ENCODE measurements around the gene EPHA8. TPM values are rescaled to one million over a fixed set of nuclear protein-coding genes. Genes with fewer than 3 reads are reported as not detected.

EPHA8 gene
- polyA plus RNA-seq, 1 donor from 2014 or later: not detected

GRCh38 chr1:22626237-22627157, 63.2 kb downstream of the EPHA8 start:
- peaks cover 24% of the 10 kb centered on the region for H3K27me3 Mint-ChIP-seq
- no peak overlapping the region for H3K27ac Mint-ChIP-seq
- no peaks in the 10 kb centered on the region for H3K36me3 Mint-ChIP-seq
- H3K9me3 Mint-ChIP-seq: peaks cover 0 to 1% (median 0%) of the 10 kb centered on the region in 3 donors
- no peaks in the 10 kb centered on the region for H3K4me1 Mint-ChIP-seq
- no peak overlapping the region for H3K4me3 Mint-ChIP-seq

- Mint-ChIP-seq H3K27me3 (peaks cover 24% of the 10 kb centered on the region), H3K9me3 (peaks cover 0 to 1% (median 0%) of the 10 kb centered on the region in 3 donors), H3K4me3 (no peak overlapping the region), H3K36me3 (no peaks in the 10 kb centered on the region), H3K4me1 (no peaks in the 10 kb centered on the region), H3K27ac (peak overlapping the region in 1 of 3 donors; percentile 81)
These were observed 64.0 kb downstream of the EPHA8 start for GRCh38 chr1:22627331-22627730.

- Mint-ChIP-seq H3K27ac (no peak overlapping the region), H3K9me3 (peaks cover 0 to 1% (median 0%) of the 10 kb centered on the region in 3 donors), H3K27me3 (peaks cover 26% of the 10 kb centered on the region), H3K4me1 (no peaks in the 10 kb centered on the region), H3K36me3 (no peaks in the 10 kb centered on the region), H3K4me3 (no peak overlapping the region)
These were observed 65.6 kb downstream of the EPHA8 start for GRCh38 chr1:22628698-22629444.

GRCh38 chr1:22629886-22630285, 66.6 kb downstream of the EPHA8 start:
- H3K27me3 Mint-ChIP-seq: peaks cover 26% of the 10 kb centered on the region
- H3K9me3 Mint-ChIP-seq: peaks cover 0 to 1% (median 0%) of the 10 kb centered on the region in 3 donors
- H3K4me3 Mint-ChIP-seq: no peak overlapping the region
- no peaks in the 10 kb centered on the region for H3K4me1 Mint-ChIP-seq
- no peak overlapping the region for H3K27ac Mint-ChIP-seq
- no peaks in the 10 kb centered on the region for H3K36me3 Mint-ChIP-seq

GRCh38 chr1:22633697-22634463, 70.6 kb downstream of the EPHA8 start:
- Mint-ChIP-seq H3K4me3 (no peak overlapping the region), H3K27me3 (peaks cover 8% of the 10 kb centered on the region), H3K4me1 (peaks cover 0 to 2% (median 0%) of the 10 kb centered on the region in 3 donors), H3K27ac (no peak overlapping the region), H3K36me3 (no peaks in the 10 kb centered on the region), H3K9me3 (peaks cover 0 to 1% (median 0%) of the 10 kb centered on the region in 3 donors)

GRCh38 chr1:22635436-22635835, 72.1 kb downstream of the EPHA8 start:
- Mint-ChIP-seq H3K27ac (no peak overlapping the region), H3K4me3 (no peak overlapping the region), H3K9me3 (no peaks in the 10 kb centered on the region), H3K27me3 (peaks cover 3% of the 10 kb centered on the region), H3K4me1 (peaks cover 0 to 2% (median 0%) of the 10 kb centered on the region in 3 donors), H3K36me3 (no peaks in the 10 kb centered on the region)

- H3K4me1 Mint-ChIP-seq: peaks cover 0 to 2% (median 0%) of the 10 kb centered on the region in 3 donors
- peaks cover 3% of the 10 kb centered on the region for H3K27me3 Mint-ChIP-seq
- H3K36me3 Mint-ChIP-seq: no peaks in the 10 kb centered on the region
- no peak within 1 kb of the TSS for H3K27ac Mint-ChIP-seq
- peak within 1 kb of the TSS in 1 of 4 donors; percentile 52 for H3K4me3 Mint-ChIP-seq
- no peaks in the 10 kb centered on the region for H3K9me3 Mint-ChIP-seq
These were observed 73.1 kb downstream of the EPHA8 start, which contains the start of gene C1QA for GRCh38 chr1:22636353-22636752. C1QA (plus strand) TSS chr1:22636628; CDS start chr1:22637617, 989 bp downstream.

- Mint-ChIP-seq H3K9me3 (no peaks in the 10 kb centered on the region), H3K4me1 (peaks cover 0 to 2% (median 0%) of the 10 kb centered on the region in 3 donors), H3K27me3 (peaks cover 6% of the 10 kb centered on the region), H3K4me3 (no peak overlapping the region), H3K27ac (no peak overlapping the region), H3K36me3 (no peaks in the 10 kb centered on the region)
These were observed 73.6 kb downstream of the EPHA8 start for GRCh38 chr1:22636927-22637326.

- H3K27me3 Mint-ChIP-seq: peaks cover 4% of the 10 kb centered on the region
- no peaks in the 10 kb centered on the region for H3K9me3 Mint-ChIP-seq
- H3K36me3 Mint-ChIP-seq: no peaks in the 10 kb centered on the region
- H3K4me1 Mint-ChIP-seq: peaks cover 0 to 2% (median 0%) of the 10 kb centered on the region in 3 donors
- H3K27ac Mint-ChIP-seq: no peak overlapping the region
- no peak overlapping the region for H3K4me3 Mint-ChIP-seq
These were observed 74.7 kb downstream of the EPHA8 start for GRCh38 chr1:22637907-22638445.

- H3K4me3 Mint-ChIP-seq: no peak overlapping the region
These were observed 75.4 kb downstream of the EPHA8 start for GRCh38 chr1:22638476-22639234.

GRCh38 chr1:22639286-22639685, 76.0 kb downstream of the EPHA8 start:
- no peaks in the 10 kb centered on the region for H3K9me3 Mint-ChIP-seq
- no peaks in the 10 kb centered on the region for H3K36me3 Mint-ChIP-seq
- peaks cover 0 to 2% (median 0%) of the 10 kb centered on the region in 3 donors for H3K4me1 Mint-ChIP-seq
- H3K27ac Mint-ChIP-seq: peak overlapping the region in 1 of 3 donors; percentile 46
- no peak overlapping the region for H3K4me3 Mint-ChIP-seq
- H3K27me3 Mint-ChIP-seq: peaks cover 4% of the 10 kb centered on the region

More at GRCh38 chr1:22638476-22639234, 75.4 kb downstream of the EPHA8 start:
- Mint-ChIP-seq H3K36me3 (no peaks in the 10 kb centered on the region), H3K9me3 (no peaks in the 10 kb centered on the region), H3K4me1 (peaks cover 0 to 2% (median 0%) of the 10 kb centered on the region in 3 donors), H3K27me3 (peaks cover 4% of the 10 kb centered on the region), H3K27ac (no peak overlapping the region)

- H3K36me3 Mint-ChIP-seq: no peaks in the 10 kb centered on the region
- H3K4me1 Mint-ChIP-seq: peaks cover 0 to 2% (median 0%) of the 10 kb centered on the region in 3 donors
- no peaks in the 10 kb centered on the region for H3K9me3 Mint-ChIP-seq
- H3K27ac Mint-ChIP-seq: no peak overlapping the region
- peaks cover 4% of the 10 kb centered on the region for H3K27me3 Mint-ChIP-seq
- H3K4me3 Mint-ChIP-seq: no peak overlapping the region
These were observed 78.0 kb downstream of the EPHA8 start for GRCh38 chr1:22641247-22641646.

- no peaks in the 10 kb centered on the region for H3K9me3 Mint-ChIP-seq
- no peaks in the 10 kb centered on the region for H3K36me3 Mint-ChIP-seq
- H3K27me3 Mint-ChIP-seq: peaks cover 4% of the 10 kb centered on the region
- no peak overlapping the region for H3K27ac Mint-ChIP-seq
- H3K4me1 Mint-ChIP-seq: no peaks in the 10 kb centered on the region
- no peak overlapping the region for H3K4me3 Mint-ChIP-seq
These were observed 78.8 kb downstream of the EPHA8 start for GRCh38 chr1:22641906-22642636.

Measured in IgD-negative memory B cell (primary cell).